ENCODE measurements around the gene FAM168B. TPM values are rescaled to one million over a fixed set of nuclear protein-coding genes. Genes with fewer than 3 reads are reported as not detected.

The FAM168B gene
- 112 and 130 TPM in 2 replicates for total RNA-seq

GRCh38 chr2:131093006-131093695 lies at the start of gene FAM168B:
Gene FAM168B (minus strand): TSS chr2:131093460. CDS start chr2:131082646, 10,814 bp downstream.

DNA sequence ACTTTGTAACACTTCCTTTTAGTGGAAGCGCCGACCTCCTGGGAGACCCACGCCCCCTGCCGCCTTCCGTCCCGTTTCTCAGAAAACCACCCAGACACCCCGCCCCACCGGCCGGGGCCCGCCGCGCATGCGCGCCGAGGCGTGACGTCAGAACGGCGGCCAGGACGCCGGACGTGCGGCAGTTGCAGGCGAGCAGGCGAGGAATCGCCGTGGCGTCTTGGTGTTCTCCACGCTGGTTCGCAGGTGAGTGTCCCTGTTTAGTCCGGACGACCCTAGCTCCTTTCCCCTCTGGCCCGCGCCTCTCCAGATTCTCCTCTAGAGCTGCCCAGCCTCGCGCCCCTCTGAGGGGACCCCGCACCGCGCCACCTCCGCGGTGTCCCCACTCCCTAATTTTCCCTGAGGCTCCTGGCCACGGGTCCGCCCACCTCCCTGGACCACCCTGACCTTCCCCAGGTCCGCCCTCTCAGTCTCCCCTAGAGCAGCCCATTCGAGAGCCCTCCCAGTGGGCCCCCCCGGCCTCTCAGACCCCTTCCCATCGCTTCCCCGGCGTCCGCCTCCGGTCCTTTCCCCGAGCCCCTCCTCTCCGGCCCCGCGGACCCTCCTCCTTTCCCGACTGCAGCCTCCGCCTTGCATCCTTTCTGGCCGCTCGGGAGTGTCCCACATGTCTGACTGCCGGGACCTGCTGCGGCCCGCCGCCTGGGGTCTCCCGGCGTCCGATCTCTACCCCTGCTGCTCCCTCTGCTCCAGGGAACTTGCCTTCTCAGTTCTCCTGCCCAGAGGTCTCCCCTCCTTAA lies 12.1 kb upstream of the FAM168B start, which contains the start of gene PLEKHB2:
PLEKHB2 (plus strand) TSS at position 181 of the 794 bp plus-strand sequence. CDS start 15,606 bp downstream, outside the sequence.

Other genes starting within 250 kb of the FAM168B start
- 115 and 175 TPM in 2 replicates for gene PLEKHB2, start 11.9 kb upstream of the FAM168B start, total RNA-seq
- gene POTEE, start 116.1 kb upstream of the FAM168B start, total RNA-seq, result under 0.01 and 0.11 TPM in 2 replicates